Spinal cord (tissue), 10 donors: Measurements from ENCODE around the gene CFAP92. TPM values are rescaled to one million over a fixed set of nuclear protein-coding genes. Genes with fewer than 3 reads are reported as not detected.

Experiments
- DNase-seq, 6 donors: peaks; one replicate each; pipeline versions ENCODE4 v3.0.0 to v3.0.0-alpha.2; 2013 to 2015; ENCODE audit warnings: low spot score in 6 of 6, low read depth in 4 of 6
- H3K27ac ChIP-seq: one replicate; pipeline ENCODE4 v1.5.1; 2013; ENCODE audit warnings: low read depth, low read length, control low read depth
- H3K27me3 ChIP-seq: one replicate; pipeline ENCODE4 v1.6.1; 2013; ENCODE audit warnings: low read length; ENCODE audit not compliant: control insufficient read depth, insufficient read depth
- H3K36me3 ChIP-seq: one replicate; pipeline ENCODE4 v1.6.1; 2013; ENCODE audit warnings: low read length; ENCODE audit not compliant: control insufficient read depth, insufficient read depth
- H3K4me1 ChIP-seq: one replicate; pipeline ENCODE4 v1.6.1; 2013; ENCODE audit warnings: low read length; ENCODE audit not compliant: control insufficient read depth, insufficient read depth
- H3K4me3 ChIP-seq: one replicate; pipeline ENCODE4 v1.5.1; 2013; ENCODE audit warnings: low read depth, low read length, control low read depth
- H3K9me3 ChIP-seq: one replicate; pipeline ENCODE4 v1.6.1; 2013; ENCODE audit warnings: low read length; ENCODE audit not compliant: control insufficient read depth, insufficient read depth
- WGBS: methylation state at CpG from one replicate; pipeline ENCODE4 v1.1.5; 2013; ENCODE audit warnings: missing lambda C conversion rate; ENCODE audit not compliant: insufficient coverage; 5-methylcytosine and 5-hydroxymethylcytosine counted together
- polyA plus RNA-seq, 2 donors: library from polyadenylated mRNA; unstranded; fragments of 120-200 nt; gene quantifications; one replicate each; pipeline ENCODE4 v1.2.1, GENCODE V29; 2013; ENCODE audit not compliant: insufficient read length in 2 of 2
- total RNA-seq, 2 donors: library from RNA; depleted of rRNA in 1 of 2; stranded (reverse); fragments of 120-200 nt in 1 of 2; fragments of >200 nt in 1 of 2; gene quantifications; one replicate each; pipeline versions ENCODE4 v1.2.3 to v1.2.4, GENCODE V29; 2013 to 2014
- donor health status: healthy.

The CFAP92 gene
- total and polyA plus RNA-seq, 4 donors = 1.1 to 4.5 (median 3.7) TPM

- Histone ChIP-seq H3K4me3 (peak overlapping the region; percentile 48), H3K4me1 (peaks cover 22% of the 10 kb centered on the region), H3K27ac (no peak overlapping the region), H3K9me3 (no peaks in the 10 kb centered on the region), H3K36me3 (no peaks in the 10 kb centered on the region), H3K27me3 (no peaks in the 10 kb centered on the region)
- DNase-seq = peak in 1 of 6 donors; percentile 57
- 27% methylated on average over 16 of the region's 20 CpGs for WGBS
Measured at GRCh38 chr3:128992926-128993460, 883 bp downstream of the CFAP92 start.

- Histone ChIP-seq H3K27me3 (no peaks in the 10 kb centered on the region), H3K27ac (no peak overlapping the region), H3K4me3 (no peak overlapping the region), H3K4me1 (peaks cover 22% of the 10 kb centered on the region), H3K36me3 (no peaks in the 10 kb centered on the region), H3K9me3 (no peaks in the 10 kb centered on the region)
- DNase-seq = no peak
- 93% methylated on average over 11 of the region's 18 CpGs for WGBS
Measured at GRCh38 chr3:128991355-128991895, 2.5 kb downstream of the CFAP92 start.

- Histone ChIP-seq H3K4me1 (peaks cover 7% of the 10 kb centered on the region), H3K27ac (no peak overlapping the region), H3K4me3 (no peak overlapping the region), H3K36me3 (no peaks in the 10 kb centered on the region), H3K9me3 (no peaks in the 10 kb centered on the region), H3K27me3 (no peaks in the 10 kb centered on the region)
- no peak for DNase-seq
- 93% methylated on average over 8 of the region's 8 CpGs for WGBS
Measured at GRCh38 chr3:128988286-128988685, 5.6 kb downstream of the CFAP92 start.

GRCh38 chr3:128987302-128988100 lies 6.4 kb downstream of the CFAP92 start:
- 90% methylated on average over 9 of the region's 15 CpGs for WGBS
- H3K27ac ChIP-seq = no peak overlapping the region
- no peaks in the 10 kb centered on the region for H3K36me3 ChIP-seq
- no peak for DNase-seq
- H3K9me3 ChIP-seq = no peaks in the 10 kb centered on the region
- H3K4me3 ChIP-seq = no peak overlapping the region
- no peaks in the 10 kb centered on the region for H3K27me3 ChIP-seq
- H3K4me1 ChIP-seq = no peaks in the 10 kb centered on the region

- Histone ChIP-seq H3K4me3 (no peak overlapping the region), H3K9me3 (no peaks in the 10 kb centered on the region), H3K27me3 (no peaks in the 10 kb centered on the region), H3K36me3 (no peaks in the 10 kb centered on the region), H3K27ac (no peak overlapping the region), H3K4me1 (no peaks in the 10 kb centered on the region)
- 100% methylated on average over 1 of the region's 3 CpGs for WGBS
- DNase-seq = no peak
Measured at GRCh38 chr3:128984596-128984995, 9.3 kb downstream of the CFAP92 start.

GRCh38 chr3:128983293-128984069 lies 10.4 kb downstream of the CFAP92 start:
- no peak for DNase-seq
- Histone ChIP-seq H3K36me3 (no peaks in the 10 kb centered on the region), H3K27me3 (no peaks in the 10 kb centered on the region), H3K4me3 (no peak overlapping the region), H3K4me1 (no peaks in the 10 kb centered on the region), H3K9me3 (no peaks in the 10 kb centered on the region), H3K27ac (no peak overlapping the region)
- 49% methylated on average over 7 of the region's 9 CpGs for WGBS

- no peak for DNase-seq
- peaks cover 4% of the 10 kb centered on the region for H3K4me1 ChIP-seq
- H3K4me3 ChIP-seq = no peak overlapping the region
- no CpG with 5 or more reads among the region's 1 CpG for WGBS
- no peaks in the 10 kb centered on the region for H3K27me3 ChIP-seq
- no peak overlapping the region for H3K27ac ChIP-seq
- H3K9me3 ChIP-seq = no peaks in the 10 kb centered on the region
- H3K36me3 ChIP-seq = no peaks in the 10 kb centered on the region
Measured at GRCh38 chr3:128975276-128975675, 18.6 kb downstream of the CFAP92 start.

GRCh38 chr3:128973988-128974564 lies 19.8 kb downstream of the CFAP92 start:
- Histone ChIP-seq H3K27ac (no peak overlapping the region), H3K36me3 (no peaks in the 10 kb centered on the region), H3K27me3 (no peaks in the 10 kb centered on the region), H3K4me3 (no peak overlapping the region), H3K4me1 (peaks cover 4% of the 10 kb centered on the region), H3K9me3 (no peaks in the 10 kb centered on the region)
- no peak for DNase-seq
- WGBS = 53% methylated on average over 3 of the region's 5 CpGs

- no peak overlapping the region for H3K4me3 ChIP-seq
- peaks cover 4% of the 10 kb centered on the region for H3K4me1 ChIP-seq
- H3K27me3 ChIP-seq = no peaks in the 10 kb centered on the region
- peak in 1 of 6 donors; percentile 19 for DNase-seq
- no peaks in the 10 kb centered on the region for H3K36me3 ChIP-seq
- H3K27ac ChIP-seq = no peak overlapping the region
- no CpG with 5 or more reads among the region's 6 CpGs for WGBS
- H3K9me3 ChIP-seq = no peaks in the 10 kb centered on the region
Measured at GRCh38 chr3:128971421-128972100, 22.3 kb downstream of the CFAP92 start.
